H1 (cell line): ENCODE data around the gene CSNK1G2. TPM values are rescaled to one million over a fixed set of nuclear protein-coding genes. Genes with fewer than 3 reads are reported as not detected.

Source experiments
- CTCF ChIA-PET: fragments of 300-600 bp; sonication (Branson Sonifier 250); formaldehyde crosslinking; loops from one replicate; lab custom pipeline; 2021; ENCODE audit not compliant: partially characterized antibody; lab: Charles Lee
- POLR2A ChIA-PET: fragments of 300-600 bp; sonication (Branson Sonifier 250); formaldehyde crosslinking; loops from one replicate; lab custom pipeline; 2021; ENCODE audit warnings: inconsistent platforms; ENCODE audit not compliant: partially characterized antibody; lab: Charles Lee
- DNase-seq, 2 experiments: peaks; one replicate each; pipeline versions ENCODE4 v3.0.0 to v3.0.0-alpha.2; 2010 to 2022; ENCODE audit warnings: low spot score in 2 of 2, low read depth in 1 of 2, mixed read lengths in 1 of 2
- FAIRE-seq: peaks from 2 replicates; lab custom pipeline; 2011; peaks lifted over from hg19 to GRCh38; lab: Jason Lieb, UNC
- H2AFZ ChIP-seq: 2 replicates; pipeline ENCODE4 v1.8.1; 2012; ENCODE audit warnings: low read length, inconsistent platforms
- H2AK5ac ChIP-seq: 2 replicates; pipeline ENCODE4 v1.6.1; 2013; ENCODE audit warnings: low read depth, low read length
- H2BK120ac ChIP-seq: replicated peaks from 2 replicates; pipeline ENCODE3; 2013; ENCODE audit warnings: low read depth, low read length, inconsistent platforms
- H2BK12ac ChIP-seq: 2 replicates; pipeline ENCODE4 v1.6.1; 2013; ENCODE audit warnings: low read depth, low read length
- H2BK15ac ChIP-seq: 2 replicates; pipeline ENCODE4 v1.6.1; 2013; ENCODE audit warnings: low read length
- H2BK20ac ChIP-seq: 2 replicates; pipeline ENCODE4 v1.6.1; 2013; ENCODE audit warnings: low read length
- H2BK5ac ChIP-seq: 2 replicates; pipeline ENCODE4 v1.6.1; 2013; ENCODE audit warnings: low read depth, low read length
- H3K14ac ChIP-seq: 2 replicates; pipeline ENCODE4 v1.6.1; 2013; ENCODE audit warnings: inconsistent platforms; ENCODE audit not compliant: insufficient read length
- H3K18ac ChIP-seq: 2 replicates; pipeline ENCODE4 v1.6.1; 2013; ENCODE audit warnings: low read length; ENCODE audit errors: extremely low read depth
- H3K23ac ChIP-seq: 2 replicates; pipeline ENCODE4 v1.6.1; 2013; ENCODE audit warnings: inconsistent platforms; ENCODE audit not compliant: insufficient read length
- H3K23me2 ChIP-seq: 2 replicates; pipeline ENCODE4 v1.6.1; 2013; ENCODE audit warnings: low read depth, low read length
- H3K27ac ChIP-seq: 2 replicates; pipeline ENCODE4 v1.6.1; 2011; ENCODE audit warnings: low read depth, low read length, inconsistent platforms
- H3K27me3 ChIP-seq, 4 experiments: replicated peaks in 1 of 4; 1 replicate in 1 of 4; 2 replicates in 3 of 4; pipeline versions ENCODE4 v1.6.1 to v1.8.1; 2011 to 2013; ENCODE audit warnings: low read length in 3 of 4, mild to moderate bottlenecking in 3 of 4, inconsistent platforms in 2 of 4, mixed read lengths in 2 of 4, moderate library complexity in 1 of 4; ENCODE audit not compliant: control insufficient read depth in 3 of 4, insufficient read depth in 3 of 4; ENCODE audit errors: extremely low read depth in 1 of 4
- H3K36me3 ChIP-seq, 4 experiments: 2 replicates each; pipeline versions ENCODE4 v1.6.1 to v1.8.1; 2011 to 2013; ENCODE audit warnings: mild to moderate bottlenecking in 4 of 4, low read length in 3 of 4, moderate library complexity in 2 of 4, control low read depth in 1 of 4, inconsistent platforms in 1 of 4; ENCODE audit not compliant: insufficient read depth in 4 of 4, control insufficient read depth in 2 of 4
- H3K4ac ChIP-seq: replicated peaks from 2 replicates; pipeline ENCODE3; 2013; ENCODE audit warnings: low read length, low read depth, mixed read lengths, inconsistent platforms; ENCODE audit not compliant: insufficient read length
- H3K4me1 ChIP-seq, 4 experiments: replicated peaks in 1 of 4; 1 replicate in 1 of 4; 2 replicates in 3 of 4; pipeline versions ENCODE4 v1.6.1 to v1.8.1; 2011 to 2013; ENCODE audit warnings: low read length in 3 of 4, inconsistent platforms in 2 of 4, mixed read lengths in 1 of 4; ENCODE audit not compliant: insufficient read depth in 4 of 4, control insufficient read depth in 3 of 4
- H3K4me2 ChIP-seq, 2 experiments: 2 replicates each; pipeline versions ENCODE4 v1.6.1 to v1.8.1; 2011 to 2013; ENCODE audit warnings: low read depth in 2 of 2, low read length in 2 of 2, control low read depth in 1 of 2, inconsistent platforms in 1 of 2, mild to moderate bottlenecking in 1 of 2; ENCODE audit not compliant: insufficient read depth in 1 of 2
- H3K4me3 ChIP-seq, 4 experiments: fragments of 200-600, 300-600 bp in 1 of 4; sonication (generic), shearing (Covaris generic), sonication (Bioruptor Twin) in 1 of 4; 2 replicates each; pipeline versions ENCODE4 v1.5.1 to v1.8.1; 2011 to 2016; ENCODE audit warnings: low read length in 4 of 4, low read depth in 3 of 4, control low read depth in 2 of 4, inconsistent platforms in 2 of 4, mild to moderate bottlenecking in 2 of 4, mixed read lengths in 1 of 4, moderate library complexity in 1 of 4; ENCODE audit not compliant: insufficient read depth in 2 of 4; ENCODE audit errors: extremely low read depth in 1 of 4
- H3K56ac ChIP-seq: replicated peaks from 2 replicates; pipeline ENCODE3; 2013; ENCODE audit warnings: low read depth, mild to moderate bottlenecking, mixed read lengths, low read length, inconsistent platforms; ENCODE audit not compliant: insufficient read length
- H3K79me1 ChIP-seq: 2 replicates; pipeline ENCODE4 v1.6.1; 2013; ENCODE audit warnings: low read depth, low read length, control low read depth
- H3K79me2 ChIP-seq, 2 experiments: 2 replicates each; pipeline versions ENCODE4 v1.6.1 to v1.8.1; 2012 to 2013; ENCODE audit warnings: low read length in 2 of 2, mild to moderate bottlenecking in 2 of 2, inconsistent platforms in 1 of 2; ENCODE audit not compliant: insufficient read depth in 2 of 2, control insufficient read depth in 1 of 2
- H3K9ac ChIP-seq, 4 experiments: replicated peaks in 1 of 4; 1 replicate in 1 of 4; 2 replicates in 3 of 4; pipeline versions ENCODE4 v1.6.1 to v1.8.1; 2011 to 2013; ENCODE audit warnings: low read depth in 3 of 4, low read length in 3 of 4, control low read depth in 2 of 4, mild to moderate bottlenecking in 2 of 4, moderate library complexity in 2 of 4, inconsistent platforms in 1 of 4; ENCODE audit errors: extremely low read depth in 1 of 4
- H3K9me3 ChIP-seq, 2 experiments: 2 replicates each; pipeline versions ENCODE4 v1.6.1 to v1.8.1; 2012 to 2013; ENCODE audit warnings: mild to moderate bottlenecking in 2 of 2, moderate library complexity in 2 of 2, control low read depth in 1 of 2, inconsistent platforms in 1 of 2, low read depth in 1 of 2, low read length in 1 of 2, mixed read lengths in 1 of 2; ENCODE audit not compliant: insufficient read depth in 2 of 2
- H4K20me1 ChIP-seq, 2 experiments: replicated peaks in 1 of 2; 2 replicates each; pipeline versions ENCODE3 to v1.8.1; 2011 to 2013; ENCODE audit warnings: inconsistent platforms in 2 of 2, low read length in 2 of 2, mild to moderate bottlenecking in 1 of 2; ENCODE audit not compliant: insufficient read depth in 2 of 2, control insufficient read depth in 1 of 2
- H4K5ac ChIP-seq: 2 replicates; pipeline ENCODE4 v1.6.1; 2013; ENCODE audit warnings: low read length, low read depth, mixed read lengths, inconsistent platforms; ENCODE audit not compliant: insufficient read length
- H4K8ac ChIP-seq: 2 replicates; pipeline ENCODE4 v1.8.0; 2013; ENCODE audit warnings: mild to moderate bottlenecking, moderate library complexity, low read length, inconsistent platforms; ENCODE audit not compliant: insufficient read depth; ENCODE audit errors: extremely low read depth
- H4K91ac ChIP-seq: replicated peaks from 2 replicates; pipeline ENCODE3; 2013; ENCODE audit warnings: low read length, mixed read lengths, inconsistent platforms; ENCODE audit not compliant: insufficient read length
- BCL11A ChIP-seq, 2 experiments: IDR thresholded peaks; one replicate each; pipeline ENCODE4 v1.6.1; 2011; ENCODE audit warnings: low read depth in 2 of 2, low read length in 2 of 2, mild to moderate bottlenecking in 2 of 2
- CBX5 ChIP-seq: fragments of 300-800, 300-1000 bp; sonication (generic); IDR thresholded peaks from 2 replicates; pipeline ENCODE4 v1.7.1; 2016; ENCODE audit warnings: antibody characterized with exemption, low read length, low read depth
- CBX8 ChIP-seq: fragments of 300-800, 300-1000 bp; sonication (generic); IDR thresholded peaks from 2 replicates; pipeline ENCODE4 v1.7.1; 2016; ENCODE audit warnings: low read depth, low read length, borderline replicate concordance
- CEBPB ChIP-seq: IDR thresholded peaks from 2 replicates; pipeline ENCODE4 v1.6.1; 2012; ENCODE audit warnings: low read depth, low read length
- CHD1 ChIP-seq: IDR thresholded peaks from 2 replicates; pipeline ENCODE4 v1.6.1; 2012; ENCODE audit warnings: low read depth, low read length, improper control_type of control experiment
- EGR1 ChIP-seq: IDR thresholded peaks from 2 replicates; pipeline ENCODE4 v1.6.1; 2011; ENCODE audit warnings: low read depth, low read length, borderline replicate concordance
- FOSL1 ChIP-seq: IDR thresholded peaks from 2 replicates; pipeline ENCODE4 v1.6.1; 2011; ENCODE audit warnings: mild to moderate bottlenecking, low read depth, low read length, moderate library complexity; ENCODE audit not compliant: insufficient read depth
- HDAC2 ChIP-seq, 2 experiments: fragments of 300-600 bp in 1 of 2; sonication (generic) in 1 of 2; IDR thresholded peaks; 2 replicates each; pipeline ENCODE4 v1.6.1; 2011 to 2012; ENCODE audit warnings: low read depth in 2 of 2, low read length in 2 of 2, mild to moderate bottlenecking in 2 of 2, moderate library complexity in 2 of 2, borderline replicate concordance in 1 of 2, inconsistent platforms in 1 of 2
- JUN ChIP-seq: IDR thresholded peaks from 2 replicates; pipeline ENCODE4 v1.6.1; 2011; ENCODE audit warnings: low read depth, mild to moderate bottlenecking, improper control_type of control experiment, low read length
- MAX ChIP-seq: IDR thresholded peaks from 2 replicates; pipeline ENCODE4 v1.6.1; 2012; ENCODE audit warnings: inconsistent platforms
- RXRA ChIP-seq: IDR thresholded peaks from 2 replicates; pipeline ENCODE4 v1.6.1; 2011; ENCODE audit warnings: low read depth, mild to moderate bottlenecking, low read length, moderate library complexity; ENCODE audit not compliant: insufficient read depth
- SIX5 ChIP-seq: IDR thresholded peaks from 2 replicates; pipeline ENCODE4 v1.6.1; 2011; ENCODE audit warnings: mild to moderate bottlenecking, low read depth, low read length
- SP2 ChIP-seq: IDR thresholded peaks from 2 replicates; pipeline ENCODE4 v1.6.1; 2012; ENCODE audit warnings: mild to moderate bottlenecking, low read length, inconsistent platforms
- SP4 ChIP-seq: IDR thresholded peaks from 2 replicates; pipeline ENCODE4 v1.6.1; 2012; ENCODE audit warnings: low read length, inconsistent platforms
- YY1 ChIP-seq: IDR thresholded peaks from 2 replicates; pipeline ENCODE4 v1.6.1; 2011; ENCODE audit warnings: low read depth, mild to moderate bottlenecking, low read length
- WGBS, 2 experiments: shearing (Covaris generic) in 1 of 2; methylation state at CpG; one replicate each; pipeline versions ENCODE4 v1.1.6 to v1.1.7; 2013 to 2015; ENCODE audit warnings: low lambda C conversion rate in 2 of 2, mixed read lengths in 2 of 2, inconsistent platforms in 1 of 2, low coverage in 1 of 2, missing lambda C conversion rate in 1 of 2; ENCODE audit not compliant: insufficient replicate concordance in 2 of 2, insufficient coverage in 1 of 2, insufficient read length in 1 of 2; ENCODE audit errors: extremely low coverage in 1 of 2, missing lambda C conversion rate in 1 of 2; 5-methylcytosine and 5-hydroxymethylcytosine counted together
- polyA plus RNA-seq, 7 experiments: library from polyadenylated mRNA; depleted of rRNA in 3 of 7; stranded (reverse) in 5 of 7; unstranded in 2 of 7; fragments of >200 nt in 5 of 7; fragments of 200-250 nt in 2 of 7; gene quantifications; 1 replicate in 5 of 7; 2 replicates in 1 of 7; 4 replicates in 1 of 7; pipeline versions ENCODE4 v1.2.1 to v1.2.3, GENCODE V29; 2011 to 2013; ENCODE audit warnings: missing spikeins in 2 of 7, mixed read lengths in 2 of 7
- total RNA-seq: library from RNA; stranded (reverse); fragmentation: NEBNext Ultra II Directional; extraction: Animal tissue kit (Norgen Biotek cat#: 25700); gene quantifications from 2 replicates; pipeline ENCODE4 v1.2.1, GENCODE V29; 2021

CSNK1G2 gene
- total and polyA plus RNA-seq, 2 of the 8 experiments (the other 6 are each of a cell fraction or from before 2014, with no cell fraction given) = 99.5 to 130 TPM

DNA sequence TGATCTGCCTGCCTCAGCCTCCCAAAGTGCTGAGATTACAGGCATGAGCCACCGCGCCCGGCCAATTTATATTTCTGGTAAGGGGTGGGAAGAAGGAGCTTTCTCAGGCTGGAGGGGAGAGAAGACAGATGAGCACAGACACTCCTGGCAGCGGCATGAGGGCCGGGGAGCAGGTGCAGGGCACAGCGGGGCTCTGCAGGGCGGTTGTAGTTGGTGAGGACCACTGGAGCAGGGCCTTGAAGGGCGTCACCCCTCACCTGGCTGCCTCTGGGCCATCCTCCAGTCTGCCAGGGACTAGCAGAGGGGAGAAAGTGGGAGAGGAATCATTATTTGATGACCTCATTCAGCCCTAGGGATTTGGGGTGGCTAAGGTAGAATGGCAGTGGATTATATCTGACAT, 8.6 kb upstream of the CSNK1G2 start:
- Histone ChIP-seq H3K4me2 (no peak overlapping the region), H3K4me3 (no peak overlapping the region), H2AK5ac (no peak overlapping the region), H2BK20ac (no peak overlapping the region), H3K79me1 (no peaks in the 10 kb centered on the region), H2BK120ac (no peak overlapping the region), H3K4ac (no peak overlapping the region), H2BK15ac (no peak overlapping the region), H2AFZ (no peak overlapping the region), H4K5ac (no peak overlapping the region), H3K9ac (no peak overlapping the region), H3K79me2 (no peaks in the 10 kb centered on the region), H3K18ac (no peak overlapping the region), H3K36me3 (no peaks in the 10 kb centered on the region), H3K27me3 (no peaks in the 10 kb centered on the region; a peak in 1 of 7 replicates), H4K91ac (no peak overlapping the region), H2BK12ac (no peak overlapping the region), H3K56ac (no peak overlapping the region), H2BK5ac (no peak overlapping the region), H3K4me1 (peaks cover 0 to 6% (median 4%) of the 10 kb centered on the region in 4 experiments; a peak in 4 of 7 replicates), H3K9me3 (peaks cover 3 to 9% of the 10 kb centered on the region in 2 experiments; a peak in 2 of 4 replicates), H3K23me2 (peaks cover 6% of the 10 kb centered on the region; the same call in 1 of the 2 replicates), H4K20me1 (no peaks in the 10 kb centered on the region), H3K23ac (no peak overlapping the region), H3K14ac (no peak overlapping the region), H3K27ac (no peak overlapping the region), H4K8ac (no peak overlapping the region)
- POLR2A ChIA-PET = interaction anchor here (0.6 to 1.1 kb wide), 2 partner anchors 16 to 27 kb away, joined by 3 read pairs; partner anchors contain the start of genes ADAT3 and SCAMP4
- CTCF ChIA-PET = interaction anchor here (0.7 to 3.0 kb wide), 8 partner anchors 9 to 329 kb away, joined by 3 to 16 read pairs (median 4); no protein-coding TSS in a partner anchor
- FAIRE-seq (no peak), DNase-seq (no peak)
- 82% methylated on average over 8 of the region's 8 CpGs; no CpG with 5 or more reads in 1 of the 2 experiments for WGBS, 2 experiments
- TF ChIP-seq SP2 (no peak), HDAC2 (IDR thresholded peaks at IDR 0.05; ENCODE audit: borderline replicate concordance in 1 of 2, low read depth in 2 of 2, low read length in 2 of 2) (no peak), CBX5 (no peak), YY1 (no peak), BCL11A (IDR thresholded peaks at IDR 0.05; ENCODE audit: low read depth in 2 of 2, low read length in 2 of 2) (no peak), FOSL1 (no peak), SIX5 (no peak), MAX (no peak), CEBPB (no peak), EGR1 (no peak), JUN (no peak), SP4 (no peak), CHD1 (no peak), CBX8 (no peak), RXRA (no peak)
